ENCODE results near the gene HIKESHI. TPM values are rescaled to one million over a fixed set of nuclear protein-coding genes. Genes with fewer than 3 reads are reported as not detected.

The HIKESHI gene
- total and polyA plus RNA-seq, 2 of the 13 experiments (the other 11 are each of a cell fraction or from before 2014, with no cell fraction given): 67.8 to 74.8 TPM

DNA sequence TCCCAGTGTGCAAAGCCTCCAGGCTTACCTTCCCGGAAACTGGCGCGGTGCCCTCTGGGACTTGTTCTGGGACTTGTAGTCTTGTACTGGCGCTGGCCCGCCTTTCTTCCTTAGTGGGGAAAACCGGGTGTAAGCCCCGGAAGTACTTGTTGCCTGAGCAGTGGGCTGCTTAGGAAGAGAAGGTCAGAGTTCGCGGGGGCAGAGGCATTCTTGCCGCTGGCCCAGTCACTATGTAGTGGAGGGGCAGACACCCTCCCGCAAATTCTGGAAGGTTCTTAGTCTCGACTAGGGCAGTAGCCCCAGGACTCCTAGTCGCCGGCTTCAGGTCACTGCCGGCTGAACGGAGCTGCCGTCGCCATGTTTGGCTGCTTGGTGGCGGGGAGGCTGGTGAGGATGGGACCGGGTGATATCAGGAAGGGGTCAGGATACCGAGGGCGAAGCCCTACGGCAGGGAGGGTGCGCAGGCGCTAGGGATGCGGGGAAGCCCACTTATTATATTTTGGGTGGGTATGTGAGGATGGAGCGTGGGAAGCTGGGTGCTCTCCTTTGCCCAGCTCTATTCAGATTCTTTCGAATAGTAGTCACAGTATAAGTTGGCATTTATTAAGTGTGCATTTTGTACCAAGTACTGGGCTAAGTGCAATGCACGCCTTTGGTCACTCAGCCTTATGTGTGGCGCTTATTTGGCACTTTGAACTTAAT lies at the start of gene HIKESHI (continued):
- TF ChIP-seq TAF1 (CRISPR knock-in tag; IDR thresholded peaks at IDR 0.05) (peak; percentile 76), ZEB1 (IDR thresholded peaks at IDR 0.05; ENCODE audit: insufficient replicate concordance, low read depth) (peak; percentile 62), FOXP1 (IDR thresholded peaks at IDR 0.05) (no peak), FOXP1 (CRISPR knock-in tag; IDR thresholded peaks at IDR 0.05) (no peak), ATF7 (IDR thresholded peaks at IDR 0.05) (no peak), ATF7 (CRISPR knock-in tag; IDR thresholded peaks at IDR 0.05) (no peak), NFIC (IDR thresholded peaks at IDR 0.05; ENCODE audit: low read length) (peak; percentile 14; the same call in 1 of the 2 replicates), SOX5 (CRISPR knock-in tag; IDR thresholded peaks at IDR 0.05; ENCODE audit: borderline replicate concordance) (peak; percentile 48; the same call in 1 of the 2 replicates), ZNF510 (CRISPR knock-in tag; IDR thresholded peaks at IDR 0.05; ENCODE audit: low read depth) (no peak), SALL1 (CRISPR knock-in tag; IDR thresholded peaks at IDR 0.05) (peak; percentile 81), RCOR2 (CRISPR knock-in tag; IDR thresholded peaks at IDR 0.05) (peak; percentile 14; the same call in 1 of the 2 replicates), ZNF292 (CRISPR knock-in tag; IDR thresholded peaks at IDR 0.05; ENCODE audit: borderline replicate concordance, low read depth) (no peak), CENPX (CRISPR knock-in tag; IDR thresholded peaks at IDR 0.05) (no peak), ZNF263 (CRISPR knock-in tag; IDR thresholded peaks at IDR 0.05) (no peak), ZNF331 (CRISPR knock-in tag; IDR thresholded peaks at IDR 0.05) (no peak; the same call in none of the 2 replicates), SATB2 (CRISPR knock-in tag; IDR thresholded peaks at IDR 0.05) (no peak), ZNF337 (CRISPR knock-in tag; IDR thresholded peaks at IDR 0.05; ENCODE audit: borderline replicate concordance, low read depth) (peak; percentile 78; the same call in 1 of the 2 replicates), RFX1 (IDR thresholded peaks at IDR 0.05) (no peak)
- TF ChIP-seq, protein P1, sequence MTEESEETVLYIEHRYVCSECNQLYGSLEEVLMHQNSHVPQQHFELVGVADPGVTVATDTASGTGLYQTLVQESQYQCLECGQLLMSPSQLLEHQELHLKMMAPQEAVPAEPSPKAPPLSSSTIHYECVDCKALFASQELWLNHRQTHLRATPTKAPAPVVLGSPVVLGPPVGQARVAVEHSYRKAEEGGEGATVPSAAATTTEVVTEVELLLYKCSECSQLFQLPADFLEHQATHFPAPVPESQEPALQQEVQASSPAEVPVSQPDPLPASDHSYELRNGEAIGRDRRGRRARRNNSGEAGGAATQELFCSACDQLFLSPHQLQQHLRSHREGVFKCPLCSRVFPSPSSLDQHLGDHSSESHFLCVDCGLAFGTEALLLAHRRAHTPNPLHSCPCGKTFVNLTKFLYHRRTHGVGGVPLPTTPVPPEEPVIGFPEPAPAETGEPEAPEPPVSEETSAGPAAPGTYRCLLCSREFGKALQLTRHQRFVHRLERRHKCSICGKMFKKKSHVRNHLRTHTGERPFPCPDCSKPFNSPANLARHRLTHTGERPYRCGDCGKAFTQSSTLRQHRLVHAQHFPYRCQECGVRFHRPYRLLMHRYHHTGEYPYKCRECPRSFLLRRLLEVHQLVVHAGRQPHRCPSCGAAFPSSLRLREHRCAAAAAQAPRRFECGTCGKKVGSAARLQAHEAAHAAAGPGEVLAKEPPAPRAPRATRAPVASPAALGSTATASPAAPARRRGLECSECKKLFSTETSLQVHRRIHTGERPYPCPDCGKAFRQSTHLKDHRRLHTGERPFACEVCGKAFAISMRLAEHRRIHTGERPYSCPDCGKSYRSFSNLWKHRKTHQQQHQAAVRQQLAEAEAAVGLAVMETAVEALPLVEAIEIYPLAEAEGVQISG (CRISPR knock-in tag; IDR thresholded peaks at IDR 0.05): peak; percentile 96
- TF ChIP-seq, protein P2, sequence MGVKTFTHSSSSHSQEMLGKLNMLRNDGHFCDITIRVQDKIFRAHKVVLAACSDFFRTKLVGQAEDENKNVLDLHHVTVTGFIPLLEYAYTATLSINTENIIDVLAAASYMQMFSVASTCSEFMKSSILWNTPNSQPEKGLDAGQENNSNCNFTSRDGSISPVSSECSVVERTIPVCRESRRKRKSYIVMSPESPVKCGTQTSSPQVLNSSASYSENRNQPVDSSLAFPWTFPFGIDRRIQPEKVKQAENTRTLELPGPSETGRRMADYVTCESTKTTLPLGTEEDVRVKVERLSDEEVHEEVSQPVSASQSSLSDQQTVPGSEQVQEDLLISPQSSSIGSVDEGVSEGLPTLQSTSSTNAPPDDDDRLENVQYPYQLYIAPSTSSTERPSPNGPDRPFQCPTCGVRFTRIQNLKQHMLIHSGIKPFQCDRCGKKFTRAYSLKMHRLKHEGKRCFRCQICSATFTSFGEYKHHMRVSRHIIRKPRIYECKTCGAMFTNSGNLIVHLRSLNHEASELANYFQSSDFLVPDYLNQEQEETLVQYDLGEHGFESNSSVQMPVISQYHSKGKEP (CRISPR knock-in tag; IDR thresholded peaks at IDR 0.05): no peak
- TF ChIP-seq, protein P3, sequence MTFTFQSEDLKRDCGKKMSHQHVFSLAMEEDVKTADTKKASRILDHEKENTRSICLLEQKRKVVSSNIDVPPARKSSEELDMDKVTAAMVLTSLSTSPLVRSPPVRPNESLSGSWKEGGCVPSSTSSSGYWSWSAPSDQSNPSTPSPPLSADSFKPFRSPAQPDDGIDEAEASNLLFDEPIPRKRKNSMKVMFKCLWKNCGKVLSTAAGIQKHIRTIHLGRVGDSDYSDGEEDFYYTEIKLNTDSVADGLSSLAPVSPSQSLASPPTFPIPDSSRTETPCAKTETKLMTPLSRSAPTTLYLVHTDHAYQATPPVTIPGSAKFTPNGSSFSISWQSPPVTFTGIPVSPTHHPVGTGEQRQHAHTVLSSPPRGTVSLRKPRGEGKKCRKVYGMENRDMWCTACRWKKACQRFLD (CRISPR knock-in tag; IDR thresholded peaks at IDR 0.05; ENCODE audit: borderline replicate concordance): no peak
- TF ChIP-seq, protein P4, sequence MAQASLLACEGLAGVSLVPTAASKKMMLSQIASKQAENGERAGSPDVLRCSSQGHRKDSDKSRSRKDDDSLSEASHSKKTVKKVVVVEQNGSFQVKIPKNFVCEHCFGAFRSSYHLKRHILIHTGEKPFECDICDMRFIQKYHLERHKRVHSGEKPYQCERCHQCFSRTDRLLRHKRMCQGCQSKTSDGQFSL (CRISPR knock-in tag; IDR thresholded peaks at IDR 0.05): no peak
- TF ChIP-seq, protein P5, sequence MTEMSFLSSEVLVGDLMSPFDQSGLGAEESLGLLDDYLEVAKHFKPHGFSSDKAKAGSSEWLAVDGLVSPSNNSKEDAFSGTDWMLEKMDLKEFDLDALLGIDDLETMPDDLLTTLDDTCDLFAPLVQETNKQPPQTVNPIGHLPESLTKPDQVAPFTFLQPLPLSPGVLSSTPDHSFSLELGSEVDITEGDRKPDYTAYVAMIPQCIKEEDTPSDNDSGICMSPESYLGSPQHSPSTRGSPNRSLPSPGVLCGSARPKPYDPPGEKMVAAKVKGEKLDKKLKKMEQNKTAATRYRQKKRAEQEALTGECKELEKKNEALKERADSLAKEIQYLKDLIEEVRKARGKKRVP (CRISPR knock-in tag; IDR thresholded peaks at IDR 0.05): no peak
- TF ChIP-seq, protein P6, sequence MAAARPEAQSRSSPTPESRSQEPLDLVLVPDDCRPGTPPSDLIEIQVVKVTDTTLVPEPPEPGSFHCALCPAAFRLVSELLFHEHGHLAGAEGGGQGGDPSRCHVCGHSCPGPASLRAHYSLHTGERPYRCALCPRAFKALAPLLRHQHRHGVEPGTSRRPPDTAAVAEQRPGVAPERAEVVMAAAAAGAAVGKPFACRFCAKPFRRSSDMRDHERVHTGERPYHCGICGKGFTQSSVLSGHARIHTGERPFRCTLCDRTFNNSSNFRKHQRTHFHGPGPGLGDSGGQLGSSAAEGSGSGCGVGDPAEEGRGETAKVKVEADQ (CRISPR knock-in tag; IDR thresholded peaks at IDR 0.05; ENCODE audit: borderline replicate concordance): peak; percentile 94

All from HepG2 (cell line).